NB4 (cell line): ENCODE measurements around the gene RNF157.

ENCODE experiments used
- CTCF ChIP-seq: IDR thresholded peaks from one replicate; pipeline ENCODE4 v1.5.1; 2012; ENCODE audit warnings: low read depth, low read length
- TF ChIP-seq, protein P1 (sequence below): IDR thresholded peaks from 2 replicates; pipeline ENCODE4 v1.6.1; 2011; ENCODE audit warnings: low read depth, low read length

- TF ChIP-seq, protein P1, sequence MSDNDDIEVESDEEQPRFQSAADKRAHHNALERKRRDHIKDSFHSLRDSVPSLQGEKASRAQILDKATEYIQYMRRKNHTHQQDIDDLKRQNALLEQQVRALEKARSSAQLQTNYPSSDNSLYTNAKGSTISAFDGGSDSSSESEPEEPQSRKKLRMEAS: no peak
- TF ChIP-seq CTCF: no peak
Observed at GRCh38 chr17:76219670-76220383, 20.5 kb downstream of the RNF157 start.
